Activated CD4-positive, alpha-beta T cell treated with anti-CD3 and anti-CD28 coated beads for 1 hour (primary cell): ENCODE results near the gene UBAC1.
"Not testable (repeated sequence)": the region's sequence is repeated elsewhere in the genome, so short reads cannot be mapped to it uniquely, and the experiment has no call there.

Experiments used
- DNase-seq: peaks from one replicate; pipeline ENCODE4 v3.0.0-alpha.2; 2020

The UBAC1 gene

DNA sequence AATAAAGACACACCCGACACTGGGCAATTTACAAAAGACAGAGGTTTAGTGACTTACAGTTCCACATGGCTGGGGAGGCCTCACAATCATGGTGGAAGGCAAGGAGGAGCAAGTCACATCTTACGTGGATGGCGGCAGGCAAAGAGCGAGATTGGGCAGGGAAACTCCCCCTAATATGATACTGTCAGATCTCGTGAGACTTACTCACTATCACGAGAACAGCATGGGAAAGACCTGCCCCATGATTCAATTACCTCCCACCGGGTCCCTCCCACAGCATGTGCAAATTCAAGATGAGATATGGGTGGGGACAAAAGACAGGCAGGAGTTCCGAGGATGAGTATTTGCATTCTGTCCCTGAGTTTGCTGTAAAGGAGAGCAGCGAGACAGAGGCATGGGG lies 49.9 kb downstream of the UBAC1 start:
- DNase-seq: not testable (repeated sequence)

- no peak for DNase-seq
These were observed 50.4 kb downstream of the UBAC1 start for GRCh38 chr9:135910757-135911156.

- DNase-seq: no peak
These were observed 51.0 kb downstream of the UBAC1 start for GRCh38 chr9:135910216-135910615.

DNA sequence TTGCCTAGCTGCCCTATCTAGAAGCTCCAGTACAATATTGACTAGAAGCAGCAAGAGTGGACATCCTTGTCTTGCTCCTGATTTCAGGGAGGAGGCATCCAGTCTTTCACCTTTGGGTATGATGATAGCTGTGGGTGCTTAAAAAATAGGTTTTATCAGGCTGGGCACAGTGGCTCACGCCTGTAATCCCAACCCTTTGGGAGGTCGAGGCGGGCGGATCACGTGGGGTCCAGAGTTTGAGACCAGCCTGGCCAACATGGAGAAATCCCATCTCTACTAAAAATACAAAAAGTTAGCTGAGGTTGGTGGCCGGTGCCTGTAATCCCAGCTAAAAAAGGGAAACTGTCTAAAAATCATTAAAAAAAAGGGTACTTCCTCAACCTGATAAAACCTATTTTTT lies 51.8 kb downstream of the UBAC1 start:
- DNase-seq: no peak

DNA sequence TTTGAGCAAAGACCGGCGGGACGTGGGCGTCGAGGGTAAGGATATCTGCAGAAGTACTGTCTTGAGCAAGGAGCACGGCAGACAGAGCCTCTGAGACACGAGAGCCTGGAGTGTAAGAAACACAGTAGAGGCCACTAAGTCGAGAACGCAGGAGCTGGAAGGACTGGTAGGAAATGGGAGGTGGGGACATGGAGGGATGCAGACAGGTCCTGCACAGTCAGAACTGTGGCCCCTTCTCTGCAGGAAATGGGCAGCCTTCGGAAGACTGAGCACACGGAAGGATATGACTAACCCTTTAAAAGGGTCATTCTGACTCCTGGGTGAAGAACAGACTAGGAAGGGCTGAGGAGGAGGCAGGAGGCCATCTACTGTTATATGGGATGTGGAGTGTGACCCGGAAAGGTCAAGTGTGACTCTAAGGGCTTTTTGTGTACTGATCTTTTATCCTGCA lies 52.4 kb downstream of the UBAC1 start:
- no peak for DNase-seq

- DNase-seq: no peak
These were observed 53.0 kb downstream of the UBAC1 start for GRCh38 chr9:135908093-135908753.

DNA sequence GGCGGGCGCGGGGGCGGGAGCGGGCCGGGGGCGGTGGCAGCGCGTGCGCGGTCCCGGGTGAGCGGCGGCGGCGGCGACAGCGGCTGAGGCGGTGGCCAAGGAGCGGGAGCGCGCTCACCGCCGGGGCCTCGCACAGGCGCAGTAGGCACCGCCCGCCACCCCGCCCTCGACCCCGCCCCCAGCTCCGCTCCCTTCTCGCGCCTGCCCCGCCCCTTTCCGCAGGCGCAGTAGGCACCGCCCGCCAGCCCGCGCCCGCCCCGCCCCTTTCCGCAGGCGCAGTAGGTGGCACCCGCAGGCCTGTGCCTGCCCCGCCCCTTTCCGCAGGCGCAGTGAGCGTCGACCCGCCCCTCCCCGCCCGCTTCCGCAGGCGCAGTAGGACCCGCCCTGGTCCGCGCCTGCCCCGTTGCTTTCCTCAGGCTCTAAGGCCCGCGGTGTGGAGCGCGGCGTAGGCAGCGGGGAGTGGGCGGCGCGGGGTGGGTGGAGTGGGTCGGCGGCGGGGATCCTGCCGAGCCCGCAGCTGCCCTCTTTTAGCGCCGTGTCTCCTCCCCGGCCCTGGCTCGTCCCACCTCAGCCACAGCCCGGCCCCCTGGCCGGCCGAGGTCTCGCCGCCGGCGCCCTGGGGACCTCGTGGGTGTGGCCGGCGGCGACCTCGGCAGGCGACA lies 53.6 kb downstream of the UBAC1 start, which contains the start of gene CAMSAP1:
CAMSAP1 (minus strand) TSS at position 116 of the 662 bp plus-strand sequence. CDS start 387 bp downstream, outside the sequence.
- peak; percentile 95 for DNase-seq

- DNase-seq: no peak
These were observed 54.2 kb downstream of the UBAC1 start for GRCh38 chr9:135907006-135907430.

DNA sequence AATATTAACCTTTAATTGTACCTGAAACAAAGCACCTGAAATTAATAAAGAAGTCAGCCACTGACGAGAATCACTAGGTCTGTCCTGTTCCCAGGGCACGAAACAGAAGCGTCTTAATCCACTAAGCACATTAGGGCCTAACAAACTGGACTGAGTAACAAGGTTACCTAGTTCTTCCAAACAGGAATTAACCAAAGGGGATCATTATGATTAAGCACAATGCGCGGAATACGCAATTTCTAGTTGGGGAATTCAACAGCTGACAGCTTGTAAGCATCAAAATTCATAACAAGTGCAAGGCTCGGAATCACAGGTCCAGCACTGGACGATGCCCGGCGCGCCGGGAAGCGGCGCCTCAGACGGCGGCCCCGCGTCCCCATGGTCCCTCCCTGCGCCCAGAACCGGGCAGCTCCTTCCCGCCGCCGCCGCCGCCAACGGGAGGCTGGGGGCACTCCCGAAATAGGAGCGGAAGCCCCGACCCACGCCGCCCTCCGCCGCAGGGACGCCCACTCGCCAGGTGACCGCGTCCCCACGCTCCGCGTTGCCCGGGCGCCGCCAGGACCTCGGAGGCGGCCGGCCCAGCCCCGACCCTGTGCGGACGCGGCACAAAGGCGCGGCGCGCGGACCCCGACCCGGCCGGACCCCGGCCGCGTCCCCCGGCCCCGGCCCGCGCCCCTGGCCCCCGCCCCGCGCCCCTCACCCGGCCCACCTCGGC lies 54.7 kb downstream of the UBAC1 start:
- DNase-seq: no peak

GRCh38 chr9:135905380-135906258 lies 55.6 kb downstream of the UBAC1 start:
- peak; percentile 34 for DNase-seq

GRCh38 chr9:135903786-135904520 lies 57.2 kb downstream of the UBAC1 start:
- DNase-seq: no peak

GRCh38 chr9:135903358-135903656 lies 57.9 kb downstream of the UBAC1 start:
- no peak for DNase-seq

DNA sequence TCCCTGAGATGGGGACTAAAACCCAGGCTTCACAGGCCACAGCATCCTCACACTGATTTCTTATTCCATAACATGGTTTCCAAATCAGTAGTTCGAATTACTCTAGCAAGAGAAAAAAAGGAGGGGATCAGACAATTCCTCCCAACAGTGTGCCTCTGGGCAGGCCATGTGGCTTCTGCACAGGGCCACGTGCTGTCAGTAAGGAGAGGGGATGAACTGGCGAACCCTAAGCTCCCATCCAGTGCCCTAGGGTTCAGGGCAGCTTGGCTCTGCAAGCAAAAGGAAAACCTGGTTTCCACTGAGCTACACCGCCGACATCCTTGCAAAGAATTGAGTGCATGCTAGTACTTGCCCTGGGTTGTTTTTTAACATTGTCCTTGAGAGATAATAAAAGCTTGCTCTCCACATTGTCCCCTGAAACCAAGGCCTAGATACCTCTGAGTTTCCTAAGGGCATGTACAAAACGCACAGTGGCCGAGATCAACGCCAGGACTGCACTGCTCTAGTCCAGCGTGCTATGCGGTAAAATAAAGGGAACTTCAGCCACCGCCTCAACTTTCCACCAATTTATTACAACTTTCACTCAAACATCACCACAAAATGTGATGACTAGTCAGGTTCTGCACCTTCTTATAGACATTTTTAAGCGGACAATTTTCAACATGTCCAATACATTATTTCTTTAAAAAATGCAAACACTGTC lies 58.4 kb downstream of the UBAC1 start:
- DNase-seq: no peak

DNA sequence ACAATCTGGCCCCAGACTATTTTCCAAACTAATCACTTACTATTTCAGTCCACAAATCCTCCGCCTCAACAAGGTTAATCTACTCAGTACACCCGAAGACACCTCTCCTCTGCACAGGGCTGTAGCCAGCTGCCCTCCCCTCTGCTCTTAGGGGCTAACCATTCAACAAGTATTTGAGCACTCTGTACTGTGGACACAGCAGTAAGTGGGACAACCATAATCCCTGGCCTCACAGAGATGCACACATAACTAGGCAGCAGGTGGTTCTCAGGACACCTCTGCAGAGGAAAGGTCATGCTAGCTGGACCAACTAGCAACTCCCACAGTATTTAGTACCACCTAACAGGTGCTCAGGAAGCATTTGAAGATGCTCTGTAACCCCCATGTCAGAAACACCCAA lies 59.3 kb downstream of the UBAC1 start:
- no peak for DNase-seq

DNA sequence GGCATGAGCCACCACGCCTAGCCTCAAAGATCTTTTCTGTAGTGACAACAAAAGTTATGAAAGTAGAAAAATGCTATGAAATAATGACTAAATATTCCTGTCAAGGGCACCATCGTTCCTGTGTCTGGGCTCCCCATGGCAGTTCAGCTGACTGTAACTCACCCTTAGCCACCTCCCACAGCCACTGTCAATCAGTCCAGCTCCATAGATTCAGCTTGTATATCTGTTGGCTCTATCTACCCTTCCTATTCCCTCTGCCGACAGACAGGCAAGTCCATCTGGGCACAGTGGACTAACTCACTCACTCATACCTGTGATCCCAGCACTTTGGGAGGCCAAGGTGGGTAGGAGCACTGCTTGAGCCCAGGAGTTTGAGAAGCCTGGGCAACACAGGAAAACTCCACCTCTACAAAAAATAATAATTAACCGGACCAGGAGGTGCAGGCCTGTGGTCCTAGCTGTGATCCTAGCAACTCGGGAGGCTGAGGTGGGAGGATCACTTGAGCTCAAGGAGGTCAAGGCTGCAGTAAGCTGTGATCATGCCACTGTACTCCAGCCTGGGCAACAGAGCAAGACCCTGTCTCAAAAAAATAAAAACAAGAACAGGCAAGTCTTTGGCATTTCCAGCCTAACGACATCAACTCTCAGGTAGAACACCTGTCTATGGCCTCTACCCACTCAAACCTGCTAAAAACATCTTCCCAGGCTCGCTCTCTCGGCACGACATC lies 60.0 kb downstream of the UBAC1 start:
- no peak for DNase-seq

GRCh38 chr9:135898634-135899407 lies 62.4 kb downstream of the UBAC1 start:
- no peak for DNase-seq

- no peak for DNase-seq
These were observed 64.5 kb downstream of the UBAC1 start for GRCh38 chr9:135896626-135897025.

DNA sequence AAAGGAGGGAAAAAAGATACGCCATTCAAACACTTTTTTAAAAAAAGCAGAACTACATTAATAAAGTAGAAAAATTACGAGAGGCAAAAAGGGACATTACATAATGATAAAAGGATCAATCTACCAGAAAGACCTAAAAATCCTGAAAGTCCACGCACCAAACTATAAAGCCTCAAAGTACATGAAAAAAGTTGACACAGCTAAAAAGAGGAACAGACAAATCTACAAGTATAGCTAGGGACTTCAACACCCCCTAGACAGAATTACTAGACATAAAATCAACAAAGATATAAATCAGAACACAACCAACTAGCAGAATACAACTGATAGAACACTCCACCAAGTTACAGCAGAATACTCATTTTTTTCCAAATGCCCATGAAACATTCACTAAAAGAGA lies 65.0 kb downstream of the UBAC1 start:
- DNase-seq: no peak

DNA sequence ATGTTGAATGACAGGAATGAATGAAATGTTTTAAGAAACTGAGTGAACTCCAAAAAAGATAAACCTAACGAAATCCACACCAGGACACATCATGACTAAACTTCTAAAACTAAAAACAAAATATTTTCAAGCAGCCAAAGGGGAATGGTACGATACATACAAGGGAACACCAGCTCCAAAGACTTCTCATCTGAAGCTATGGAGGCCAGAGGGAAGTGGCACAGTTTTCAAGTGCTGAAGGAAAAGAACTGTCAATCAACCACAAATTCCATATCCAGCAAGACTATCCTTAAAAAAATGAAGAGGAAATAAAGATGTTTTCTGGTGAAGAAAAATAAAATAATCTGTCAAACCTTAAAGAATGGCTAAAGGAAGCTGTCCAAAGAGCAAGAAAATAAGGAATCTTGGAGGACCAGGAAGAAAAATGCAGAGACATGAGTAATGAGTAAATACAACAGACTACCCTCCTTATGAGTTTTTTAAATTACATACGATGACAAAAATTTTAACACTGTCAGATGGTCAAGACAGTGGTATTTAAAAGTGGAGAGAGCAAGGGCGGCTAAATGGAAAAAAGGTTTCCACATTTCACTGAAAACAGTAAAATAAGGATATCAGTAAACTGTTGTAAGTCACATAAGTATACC lies 65.8 kb downstream of the UBAC1 start:
- DNase-seq: no peak

GRCh38 chr9:135893104-135893503 lies 68.1 kb downstream of the UBAC1 start:
- no peak for DNase-seq
